HG03354 (cell line): ENCODE data around the gene GOLT1B.

Experiments
- ATAC-seq: cut with Tn5 transposase; IDR thresholded peaks from one replicate; pipeline ENCODE4 v1.9.1; 2021; ENCODE audit warnings: mild to moderate bottlenecking; ENCODE audit not compliant: unreplicated experiment, poor library complexity, severe bottlenecking

The GOLT1B gene

DNA sequence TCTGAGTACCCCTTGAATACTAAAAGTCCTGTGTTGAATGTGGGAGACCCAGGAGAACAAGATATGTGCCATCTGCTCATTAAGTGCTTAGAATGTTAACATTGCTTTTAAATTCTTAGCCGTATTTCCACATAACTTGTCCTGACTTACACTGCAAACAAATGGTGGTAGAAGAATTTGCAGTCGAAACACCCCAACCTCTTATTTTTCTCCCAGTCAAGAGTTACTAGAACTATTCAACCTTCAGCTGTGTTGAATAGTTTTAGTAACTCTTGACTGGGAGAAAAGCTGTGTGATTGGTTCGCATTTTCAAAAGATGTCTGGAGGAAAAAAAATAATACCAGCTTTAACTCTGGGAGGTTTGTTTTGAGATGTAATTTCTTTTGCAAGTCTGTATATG is 16.9 kb downstream of the GOLT1B start:
- ATAC-seq, result no peak

GRCh38 chr12:21521541-21521940 is 20.0 kb downstream of the GOLT1B start:
- ATAC-seq, result no peak

DNA sequence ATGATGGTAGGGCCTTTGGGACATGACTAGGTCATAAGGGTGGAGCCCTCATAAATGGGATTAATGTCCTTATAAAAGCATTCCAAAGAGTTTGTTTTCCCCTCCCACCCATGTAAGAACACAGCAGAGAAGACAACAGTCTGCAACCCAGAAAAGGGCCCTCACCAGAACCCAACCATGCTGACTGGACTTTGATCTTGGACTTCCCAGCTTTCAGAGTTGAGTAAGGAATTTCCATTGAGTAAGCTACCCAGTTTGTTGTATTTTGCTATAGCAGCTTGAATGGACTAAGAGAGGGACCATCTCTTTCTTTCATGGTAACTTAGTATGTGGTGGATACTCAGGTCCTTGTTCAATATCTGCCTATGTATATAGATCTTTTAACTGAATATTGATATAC is 21.6 kb downstream of the GOLT1B start:
- no peak for ATAC-seq

- no peak for ATAC-seq
Measured at GRCh38 chr12:21526053-21526452, 24.5 kb downstream of the GOLT1B start, which contains the start of gene SPX. Gene SPX, plus strand, starts transcription at chr12:21526296. Its CDS starts 177 bp downstream, at chr12:21526473.

DNA sequence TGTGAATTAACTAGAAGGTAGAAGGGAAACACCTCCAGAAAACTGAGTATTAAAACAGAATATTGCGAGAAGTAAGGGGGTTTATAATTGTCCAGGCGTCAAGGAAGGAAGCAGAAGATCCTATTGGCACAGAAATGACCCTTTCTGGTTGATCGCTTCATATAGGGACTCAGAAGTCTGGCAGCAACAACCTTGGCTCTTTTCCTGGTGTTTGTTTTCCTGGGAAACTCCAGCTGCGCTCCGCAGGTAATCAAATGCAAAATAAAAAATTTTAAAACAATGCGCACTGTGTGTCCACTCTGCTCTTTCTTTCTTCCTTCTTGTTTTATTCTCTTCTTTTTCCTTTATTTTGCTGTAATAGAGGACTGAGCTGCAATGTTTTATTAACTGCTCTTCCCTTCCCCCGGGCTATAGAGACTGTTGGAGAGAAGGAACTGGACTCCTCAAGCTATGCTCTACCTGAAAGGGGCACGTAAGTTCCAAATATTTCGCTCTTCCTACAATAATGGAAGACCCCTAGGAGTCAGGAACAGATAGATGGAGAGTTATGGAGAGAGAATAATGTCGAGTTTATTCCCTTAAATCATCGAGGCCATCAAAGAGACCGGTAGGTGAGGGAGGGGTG is 25.2 kb downstream of the GOLT1B start:
- no peak for ATAC-seq

DNA sequence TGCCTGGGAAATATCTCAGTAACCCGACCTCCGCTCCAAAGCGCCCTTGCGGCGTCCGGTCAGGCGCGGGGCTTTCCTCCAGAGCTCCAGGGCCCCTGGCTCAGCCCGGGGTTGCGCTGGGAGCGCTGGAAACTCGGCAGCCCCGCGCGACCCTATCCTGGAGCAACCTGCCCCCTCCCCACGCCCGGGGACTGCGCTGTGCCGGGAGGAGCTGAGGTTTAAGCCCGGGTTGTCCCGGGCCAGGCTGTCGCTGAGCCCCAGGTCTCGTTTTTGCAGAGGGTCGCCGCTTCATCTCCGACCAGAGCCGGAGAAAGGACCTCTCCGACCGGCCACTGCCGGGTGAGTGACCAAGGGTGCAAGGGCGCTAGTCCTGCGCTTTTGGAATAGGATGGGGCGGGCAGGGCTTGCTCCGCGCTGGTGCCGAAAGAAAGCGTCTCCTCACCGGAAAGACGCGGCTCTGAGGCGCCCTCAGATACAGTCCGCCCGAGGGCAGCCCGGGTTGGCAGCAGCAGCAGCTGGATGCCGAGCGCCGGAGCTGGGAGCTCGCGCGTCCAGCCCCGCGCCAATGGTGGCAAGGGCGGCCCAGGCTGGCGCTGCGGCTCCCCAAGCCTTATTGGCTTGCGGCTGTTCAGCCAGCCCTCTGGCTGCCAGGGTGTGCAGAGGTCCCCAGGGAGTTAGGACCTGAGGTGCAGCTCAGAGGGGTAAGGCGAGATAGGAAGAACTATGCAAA is 26.0 kb downstream of the GOLT1B start:
- ATAC-seq, result peak; percentile 89

DNA sequence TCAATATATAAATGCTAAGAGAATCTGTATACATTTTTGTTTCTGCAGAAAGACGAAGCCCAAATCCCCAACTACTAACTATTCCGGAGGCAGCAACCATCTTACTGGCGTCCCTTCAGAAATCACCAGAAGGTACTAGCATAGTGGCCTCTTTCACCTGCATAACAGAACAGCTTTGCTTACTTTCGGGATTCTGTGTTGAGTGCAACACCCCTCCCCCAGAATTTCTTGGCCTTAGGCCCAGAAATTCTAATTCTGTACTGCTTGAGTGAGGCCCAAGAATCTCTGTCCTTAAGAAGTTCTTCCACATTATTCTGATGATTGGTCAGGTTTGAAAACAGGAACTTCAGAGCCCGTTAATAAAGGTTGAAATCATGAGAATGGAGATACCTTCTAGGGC is 27.4 kb downstream of the GOLT1B start:
- ATAC-seq, result no peak

DNA sequence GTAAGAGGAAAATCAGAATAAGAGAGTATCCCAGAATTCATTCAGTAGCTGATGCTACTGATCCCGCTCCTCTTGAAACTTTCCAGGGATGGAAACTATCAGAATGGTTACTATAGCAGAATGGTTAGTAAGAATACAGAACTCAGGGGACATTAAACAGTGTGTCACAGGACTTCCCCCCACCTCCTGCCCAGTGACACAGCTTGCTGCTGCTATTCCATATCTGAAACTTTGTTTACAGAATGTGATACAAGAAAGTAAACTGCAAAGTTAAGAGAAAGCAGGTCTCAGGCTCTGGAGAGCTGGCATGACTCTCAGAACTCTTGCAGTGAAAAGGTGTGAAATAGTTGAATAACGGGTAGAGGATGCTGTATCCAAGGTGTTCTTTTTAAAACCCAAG is 27.9 kb downstream of the GOLT1B start:
- no peak for ATAC-seq

DNA sequence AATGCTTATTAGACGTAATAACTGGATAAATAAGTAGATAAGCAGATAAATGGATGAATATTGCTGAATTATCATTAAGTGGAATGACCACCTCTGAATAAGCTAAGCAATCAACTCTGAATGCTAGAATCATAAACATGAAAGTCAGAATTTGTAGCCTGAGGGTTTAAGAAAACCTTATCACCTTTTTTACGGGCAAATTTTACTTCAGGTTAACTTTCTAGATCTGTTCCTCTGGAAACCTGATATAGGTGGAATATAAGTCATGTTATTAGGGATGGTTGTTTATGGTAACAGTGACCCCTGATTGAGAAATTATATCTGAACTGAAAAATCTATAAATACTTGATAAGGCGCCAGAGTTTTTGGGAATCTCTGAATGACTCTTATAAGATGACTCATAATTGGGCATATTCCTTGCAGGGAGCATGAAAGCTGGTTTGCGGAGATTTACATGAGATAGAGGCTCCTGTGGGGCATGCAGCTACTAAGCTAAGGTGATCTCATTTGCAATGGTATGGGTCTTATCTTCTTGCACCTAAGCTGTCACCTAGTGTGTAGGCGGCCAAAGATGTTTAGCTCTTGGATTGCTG is 36.6 kb downstream of the GOLT1B start:
- ATAC-seq, result no peak

DNA sequence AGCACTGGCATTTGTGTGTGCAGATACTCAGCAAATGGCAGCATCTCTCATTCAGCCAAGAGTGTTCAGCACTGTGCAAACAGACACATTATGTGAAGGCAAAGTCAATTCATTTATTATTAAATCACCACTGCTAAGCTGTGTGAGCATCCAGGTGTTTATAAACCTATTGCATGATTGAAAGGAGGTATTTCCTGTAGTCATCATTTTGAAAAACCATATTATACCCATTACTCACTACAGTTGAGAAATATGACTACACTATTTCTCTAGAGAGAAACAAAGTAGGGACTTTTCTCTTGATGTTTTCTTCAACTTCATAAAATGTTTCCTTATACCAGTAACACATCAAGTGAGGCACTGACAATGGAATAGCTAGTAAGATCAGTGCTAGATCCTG is 38.2 kb downstream of the GOLT1B start:
- ATAC-seq, result peak; percentile 42

- ATAC-seq, result no peak
Measured at GRCh38 chr12:21541773-21542172, 40.2 kb downstream of the GOLT1B start.

- ATAC-seq, result no peak
Measured at GRCh38 chr12:21542403-21542802, 40.8 kb downstream of the GOLT1B start.

DNA sequence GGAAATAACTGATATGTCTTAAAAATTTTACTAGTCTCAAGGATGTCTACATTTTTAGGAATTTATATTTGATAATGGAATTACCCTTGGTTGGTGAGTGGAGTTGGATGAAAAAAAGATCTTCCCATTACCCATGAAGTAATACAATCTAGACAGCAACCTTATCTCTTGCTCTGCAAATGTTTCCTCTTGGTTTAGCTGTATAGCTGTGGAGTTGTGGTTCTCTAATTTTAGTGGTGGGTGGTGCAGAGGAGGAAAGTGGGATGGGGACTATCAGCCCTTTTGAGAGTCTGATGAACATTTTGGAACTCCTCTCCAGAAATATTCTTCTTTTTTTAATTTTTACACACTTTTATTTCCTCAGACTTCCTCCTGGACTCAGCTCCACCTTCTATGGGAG is 41.6 kb downstream of the GOLT1B start:
- no peak for ATAC-seq

DNA sequence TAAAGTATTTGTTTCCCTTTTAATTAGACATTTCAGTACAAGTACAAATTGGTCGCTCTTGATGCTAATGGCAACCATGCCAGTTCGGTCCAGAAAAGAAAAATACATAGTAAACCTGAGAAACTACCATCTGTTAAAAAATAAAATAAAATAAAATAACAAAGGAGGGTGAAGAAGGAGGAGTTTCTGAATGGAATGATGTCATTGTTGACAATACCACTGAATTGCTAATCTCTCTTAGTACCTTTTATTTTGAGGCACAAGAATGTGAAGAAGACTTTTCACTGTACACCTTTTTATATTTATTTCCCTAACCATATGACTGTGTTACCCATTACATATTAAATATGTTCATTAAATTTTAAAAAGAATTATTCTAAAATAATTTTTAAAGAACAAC is 44.0 kb downstream of the GOLT1B start:
- ATAC-seq, result no peak

- ATAC-seq, result no peak
Measured at GRCh38 chr12:21546716-21547115, 45.1 kb downstream of the GOLT1B start.

DNA sequence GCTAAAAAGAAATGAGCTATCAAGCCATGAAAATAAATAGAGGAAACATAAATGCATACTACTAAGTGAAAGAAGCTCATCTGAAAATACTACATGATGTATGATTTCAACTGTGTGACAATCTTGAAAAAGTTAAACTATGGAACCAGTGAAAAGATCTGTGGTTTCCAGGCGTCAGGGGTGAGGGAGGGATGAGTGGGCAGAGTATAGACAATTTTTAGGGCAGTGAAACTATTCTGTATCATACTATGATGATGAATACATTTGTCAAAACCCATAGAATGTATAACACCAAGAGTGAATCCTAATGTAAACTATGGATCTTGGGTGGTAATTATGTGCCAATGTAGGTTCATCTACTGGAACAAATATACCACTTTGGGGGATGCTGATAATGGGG is 45.8 kb downstream of the GOLT1B start:
- no peak for ATAC-seq

DNA sequence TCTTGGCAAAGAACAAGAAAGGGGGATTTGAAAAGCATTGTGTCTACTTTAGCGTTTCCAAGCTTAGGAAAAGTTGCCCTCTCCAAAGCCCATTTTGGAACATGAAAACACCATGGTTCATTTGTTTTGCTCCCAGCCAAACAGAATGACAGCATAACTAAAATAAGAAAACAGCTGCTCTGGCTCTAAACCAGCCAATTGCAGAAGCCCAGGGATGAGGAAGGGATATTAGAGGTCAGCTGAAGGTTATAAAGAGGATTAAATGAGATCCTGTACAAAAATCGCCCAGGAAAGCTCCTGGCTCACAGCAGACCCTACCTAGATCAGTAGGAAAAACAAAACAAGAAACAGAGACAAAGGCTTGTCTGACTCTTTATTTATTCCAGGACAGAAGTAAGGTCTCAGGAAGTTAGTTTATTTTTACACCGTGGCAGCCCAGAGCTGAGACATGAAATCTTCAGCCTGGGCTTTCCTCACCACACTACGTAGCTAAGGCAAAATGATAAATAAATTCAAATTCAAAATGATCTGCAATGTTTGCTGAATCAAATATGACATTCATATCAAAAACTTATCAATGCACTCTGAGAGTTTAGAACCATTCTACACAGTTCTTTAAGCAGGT is 50.4 kb downstream of the GOLT1B start:
- no peak for ATAC-seq

DNA sequence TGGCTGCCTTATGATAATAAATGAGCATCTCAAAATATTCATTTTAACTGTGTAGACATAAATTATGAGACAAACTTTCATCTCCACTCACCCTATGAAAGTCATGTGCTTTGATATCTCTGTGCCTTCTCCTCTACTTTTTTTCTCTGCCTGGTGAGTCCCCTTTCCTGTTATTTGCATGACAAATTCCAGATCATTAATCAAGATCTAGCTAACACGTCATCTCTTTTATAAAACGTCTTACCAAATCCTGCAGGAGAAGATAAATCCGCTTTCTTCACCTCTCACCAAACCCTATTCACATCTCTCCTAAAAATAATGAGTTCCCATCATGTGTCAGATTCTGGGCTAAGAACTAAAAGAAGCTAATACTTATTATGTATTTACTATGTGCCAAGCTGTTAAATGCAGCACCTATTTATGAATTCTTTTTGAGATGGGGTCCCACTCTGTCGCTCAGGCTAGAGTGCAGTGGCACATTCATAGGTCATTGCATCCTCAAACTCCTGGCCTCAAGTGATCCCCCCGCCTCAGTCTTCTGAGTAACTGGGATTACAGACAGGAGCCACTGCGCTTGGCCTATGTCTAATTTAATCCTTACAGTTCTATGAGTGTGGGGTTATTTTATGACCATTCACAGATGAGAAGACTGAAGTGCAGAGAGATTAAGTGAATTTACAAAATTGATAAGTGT is 51.2 kb downstream of the GOLT1B start:
- ATAC-seq, result no peak

DNA sequence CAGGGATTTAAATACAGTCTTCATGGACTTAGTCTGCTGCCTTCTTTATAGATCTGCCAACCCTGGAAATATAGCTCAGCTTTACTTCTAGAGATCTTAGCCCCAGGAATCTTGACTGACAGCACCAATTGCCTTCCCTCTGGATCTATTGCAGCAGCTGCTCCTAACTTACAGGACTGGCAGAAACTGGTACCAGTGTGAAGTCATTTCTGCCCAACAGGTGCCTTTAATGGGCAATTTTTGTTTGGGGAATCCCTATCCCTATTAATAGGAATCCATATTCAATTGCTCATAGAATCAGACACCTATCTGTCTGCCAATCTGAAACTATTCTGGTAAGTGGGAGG is 51.7 kb downstream of the GOLT1B start:
- no peak for ATAC-seq

GRCh38 chr12:21558100-21558679 is 56.6 kb downstream of the GOLT1B start:
- ATAC-seq, result no peak
